Middle frontal gyrus (tissue), 1 donor: ENCODE measurements around the gene NEURL3.
"Not testable (repeated sequence)": the region's sequence is repeated elsewhere in the genome, so short reads cannot be mapped to it uniquely, and the experiment has no call there.

Source experiments
- DNase-seq: peaks from one replicate; pipeline ENCODE4 v3.0.0-alpha.2; 2015; ENCODE audit warnings: low spot score; ENCODE audit errors: extremely low spot score

NEURL3 gene

DNA sequence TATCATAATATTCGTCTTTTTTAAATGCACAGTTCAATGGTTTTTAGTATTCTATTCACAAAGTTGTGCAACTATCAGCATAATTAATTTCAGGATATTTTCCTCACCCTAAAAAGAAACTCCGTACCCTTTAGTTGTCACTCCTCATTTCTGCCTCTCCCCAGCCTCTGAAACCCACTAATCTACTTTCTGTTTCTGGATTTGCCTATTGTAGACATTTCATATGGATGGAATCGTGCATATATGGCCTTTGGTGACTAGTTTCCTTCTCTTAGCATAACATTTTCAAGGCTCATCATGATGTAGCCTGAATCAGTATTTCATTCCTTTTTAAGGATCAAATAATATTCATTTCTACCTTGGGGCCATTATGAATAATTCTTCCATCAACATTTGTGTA, 18.5 kb downstream of the NEURL3 start:
- no peak for DNase-seq

DNA sequence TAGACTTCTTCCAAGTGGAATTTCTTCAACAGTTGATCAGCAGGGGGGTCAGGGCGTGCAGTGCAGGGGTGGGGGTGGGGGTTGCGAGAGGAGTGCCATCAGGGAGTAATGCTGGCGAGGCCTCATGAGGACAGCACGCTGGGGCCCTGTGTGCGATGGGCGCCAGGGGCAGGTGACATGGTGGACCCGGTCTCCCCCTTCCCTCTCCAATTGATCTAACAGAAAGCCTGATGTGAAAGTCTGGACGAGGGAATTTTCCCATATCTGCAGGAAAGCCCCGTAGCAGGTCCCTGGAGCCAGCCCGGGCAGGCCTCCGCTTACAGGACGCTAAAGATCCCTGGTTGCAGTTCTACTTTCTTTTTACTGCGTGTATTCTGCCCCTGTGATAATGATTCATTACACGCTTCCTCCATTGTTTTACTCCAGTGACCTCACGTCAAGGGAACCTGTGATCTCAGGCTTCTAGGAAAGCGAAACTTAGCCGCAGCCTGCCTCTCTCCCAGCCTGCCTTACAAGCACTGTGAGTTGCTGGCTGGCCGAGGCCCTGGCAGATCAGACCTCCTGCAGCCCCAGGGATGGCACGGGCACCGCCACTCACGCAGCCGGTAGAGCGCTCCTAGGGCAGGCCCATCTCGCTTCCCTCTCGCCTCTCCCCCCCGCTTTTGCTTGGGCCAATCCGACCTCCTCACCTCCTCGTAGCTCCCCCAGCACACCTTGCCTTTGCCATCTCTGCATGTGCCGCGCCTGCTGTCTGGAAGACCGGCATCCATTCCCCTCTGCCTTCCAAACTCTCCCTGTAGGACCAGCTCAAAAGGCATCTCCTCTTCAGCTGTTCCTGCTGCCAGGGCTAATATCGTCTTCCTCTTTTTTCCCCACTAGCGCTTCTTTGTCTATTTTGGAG, 19.2 kb downstream of the NEURL3 start:
- DNase-seq, result no peak

DNA sequence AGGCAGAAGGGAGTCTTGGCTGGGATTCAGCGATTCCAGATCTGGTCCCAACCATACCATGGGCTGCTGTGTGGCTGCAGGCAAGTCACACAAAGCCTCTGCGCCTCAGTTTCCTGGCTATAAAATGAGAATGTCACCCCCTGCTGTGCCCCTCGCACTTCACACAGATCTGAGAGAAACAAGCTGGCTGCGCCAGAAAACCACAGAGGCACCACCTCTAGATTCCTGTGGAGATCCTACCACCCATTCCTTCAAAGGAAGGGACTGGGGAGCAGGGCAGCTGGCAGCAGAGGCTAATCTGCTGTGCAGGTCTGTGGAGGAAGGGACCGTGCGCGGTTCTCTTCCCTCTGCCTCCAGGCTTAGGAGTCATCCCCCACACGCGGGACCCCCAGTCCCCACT, 19.8 kb downstream of the NEURL3 start:
- DNase-seq, result no peak

DNA sequence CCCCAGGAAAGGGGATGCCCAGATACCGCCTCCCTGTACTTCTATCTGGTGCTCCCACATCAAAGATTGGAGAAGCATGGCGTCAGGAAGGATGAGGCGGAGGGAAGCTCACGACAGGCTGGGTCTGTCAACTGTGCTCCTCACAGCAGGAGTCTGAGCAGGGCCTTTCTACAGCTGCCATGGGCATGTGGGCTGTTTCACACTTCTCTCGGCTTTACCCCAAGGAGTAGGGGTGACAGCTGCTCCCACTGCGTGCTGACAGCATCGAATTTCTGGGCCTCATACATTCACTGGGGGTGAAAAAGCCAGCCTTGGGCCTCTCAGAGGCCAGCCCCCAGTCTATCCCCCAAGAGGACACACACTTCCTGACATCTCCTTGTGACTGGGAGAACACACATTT, 21.1 kb downstream of the NEURL3 start:
- DNase-seq, result no peak

- no peak for DNase-seq
Measured at GRCh38 chr2:96477458-96477857, 27.7 kb downstream of the NEURL3 start.

DNA sequence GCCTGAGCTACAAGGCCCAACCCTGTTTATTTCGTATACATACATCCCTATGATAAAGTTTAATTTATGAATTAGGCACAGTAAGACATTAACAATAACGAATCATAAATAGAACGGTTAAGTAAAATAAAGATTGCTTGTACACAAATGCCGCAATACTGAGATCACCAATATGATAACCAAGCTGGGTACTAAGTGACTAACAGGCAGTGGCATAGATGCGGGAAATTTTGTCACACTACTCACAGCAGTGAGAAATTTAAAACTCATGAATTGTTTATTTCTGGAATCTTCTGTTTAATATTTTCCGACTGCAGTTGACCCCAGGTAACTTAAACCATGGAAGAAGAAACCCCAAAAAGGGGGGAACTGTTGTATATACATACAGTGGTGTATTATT, 33.4 kb downstream of the NEURL3 start:
- no peak for DNase-seq

DNA sequence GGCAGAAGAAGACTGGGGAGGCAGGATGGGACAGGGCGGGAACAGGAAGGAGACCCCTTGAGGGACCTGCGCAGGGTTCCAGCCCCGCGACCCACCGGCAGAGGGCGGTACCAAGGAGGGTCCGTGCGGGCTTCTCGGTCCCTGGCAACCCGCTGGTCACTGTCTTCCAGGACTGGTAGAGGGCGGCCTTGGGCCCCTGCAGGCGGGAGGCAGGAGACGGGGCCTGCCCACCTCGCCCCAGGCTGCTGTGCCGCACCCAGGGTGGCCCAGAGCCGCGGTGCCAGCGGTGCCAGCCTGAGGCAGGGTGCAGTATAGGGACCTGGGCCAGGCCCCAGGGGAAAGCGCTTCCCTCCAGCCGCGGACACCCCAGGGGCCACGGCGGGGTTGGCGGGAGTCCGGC, 34.5 kb downstream of the NEURL3 start:
- no peak for DNase-seq

DNA sequence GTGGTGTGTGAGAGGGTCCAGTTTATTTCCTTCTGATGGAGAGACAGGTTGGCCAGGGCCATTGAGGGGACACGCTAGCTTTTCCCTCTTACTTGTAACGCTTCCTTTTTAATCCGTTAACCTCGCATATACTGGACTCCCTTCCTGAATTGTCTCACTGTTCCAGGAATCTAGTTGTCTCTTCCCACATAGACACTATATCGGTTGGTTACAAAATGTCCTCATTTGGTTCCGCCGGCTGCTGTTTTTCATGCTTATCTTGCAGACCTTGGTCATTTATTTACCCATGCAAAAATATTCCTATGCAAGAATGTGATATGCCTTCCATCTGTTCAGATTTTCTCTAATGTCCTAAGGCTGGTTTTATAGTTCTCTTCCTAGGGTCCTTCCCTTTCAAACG, 35.0 kb downstream of the NEURL3 start:
- peak; percentile 20 for DNase-seq

DNA sequence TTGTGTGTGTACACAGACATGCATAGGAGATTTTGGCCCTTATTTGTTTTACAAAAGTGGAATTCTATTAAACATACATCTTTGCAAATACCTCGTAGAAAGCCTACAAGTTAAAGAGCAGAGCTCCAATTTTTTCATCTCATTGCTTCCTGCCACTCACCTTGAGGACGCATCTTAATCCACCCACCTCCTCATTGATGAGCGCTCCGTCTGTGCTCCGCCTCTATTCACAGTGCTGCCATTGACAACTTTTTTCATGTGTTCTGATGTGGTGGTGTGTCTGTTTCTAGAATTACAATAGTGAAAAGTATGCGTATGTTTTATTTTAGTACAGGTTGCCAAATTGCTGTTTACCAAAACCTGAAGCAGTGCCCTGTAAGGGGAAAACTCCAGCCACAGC, 36.3 kb downstream of the NEURL3 start:
- DNase-seq, result no peak

DNA sequence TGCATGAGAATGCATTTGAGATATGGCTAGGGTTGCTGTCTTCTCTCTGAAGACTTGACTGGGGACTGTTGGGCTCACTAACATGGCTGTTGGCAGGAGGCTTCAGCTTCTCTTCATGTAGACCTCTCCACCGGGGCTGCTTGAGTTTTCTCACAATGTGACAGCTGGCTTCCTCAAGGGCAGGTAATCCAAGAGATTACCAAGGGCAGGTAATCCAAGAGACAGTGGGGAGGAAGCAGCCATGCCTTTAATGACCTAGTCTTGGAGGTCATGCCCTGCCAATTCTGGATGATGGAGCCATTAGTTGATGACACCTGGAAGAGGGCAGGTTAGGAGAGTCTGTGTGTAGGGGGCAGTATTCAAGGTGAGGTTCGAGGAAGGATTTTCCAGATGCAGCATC, 40.5 kb downstream of the NEURL3 start:
- no peak for DNase-seq

- DNase-seq, result no peak
Measured at GRCh38 chr2:96464061-96464460, 41.1 kb downstream of the NEURL3 start.

DNA sequence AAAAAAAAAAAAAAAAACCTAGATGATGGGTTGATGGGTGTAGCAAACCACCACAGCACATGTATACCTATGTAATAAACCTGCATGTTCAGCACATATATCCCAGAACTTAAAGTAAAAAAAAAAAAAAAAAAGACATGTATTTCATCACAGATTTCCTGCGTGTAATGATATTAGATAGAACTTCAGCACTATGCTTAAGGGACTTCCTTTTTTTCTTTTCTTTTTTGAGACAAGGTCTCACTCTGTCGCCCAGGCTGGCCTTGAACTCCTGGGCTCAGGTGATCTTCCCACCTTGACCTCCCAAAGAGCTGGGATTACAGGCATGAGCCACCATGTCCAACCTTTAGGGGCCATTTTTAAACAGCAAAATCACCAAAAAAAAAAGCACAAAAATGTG, 42.0 kb downstream of the NEURL3 start:
- no peak for DNase-seq

GRCh38 chr2:96461616-96462015, 43.5 kb downstream of the NEURL3 start:
- not testable (repeated sequence) for DNase-seq

DNA sequence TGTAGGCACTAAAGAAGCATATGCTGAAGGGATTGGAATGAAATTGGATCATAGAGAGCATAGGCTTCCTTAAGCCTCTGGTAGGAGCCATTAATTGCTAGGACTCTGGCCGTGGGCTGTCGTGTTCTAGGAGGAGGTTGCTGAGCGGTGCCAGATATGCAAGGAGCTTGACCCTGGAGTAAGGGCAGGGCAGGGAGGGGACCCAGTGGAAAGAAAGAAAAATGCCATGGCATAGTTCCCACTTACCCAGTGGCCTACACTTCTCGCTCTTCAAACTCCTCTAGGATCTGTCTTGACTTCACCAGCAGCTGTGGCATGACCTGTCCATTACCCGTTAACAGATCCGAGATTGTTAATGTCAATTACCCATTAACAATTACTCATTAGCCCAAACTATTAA, 53.1 kb downstream of the NEURL3 start:
- DNase-seq, result no peak

- no peak for DNase-seq
Measured at GRCh38 chr2:96449637-96450036, 55.5 kb downstream of the NEURL3 start.

- no peak for DNase-seq
Measured at GRCh38 chr2:96449174-96449573, 56.0 kb downstream of the NEURL3 start.

GRCh38 chr2:96447726-96448125, 57.4 kb downstream of the NEURL3 start:
- DNase-seq, result no peak
